NT2/D1 (cell line): ENCODE results near the gene RAB5B.
"Not testable (repeated sequence)": the region's sequence is repeated elsewhere in the genome, so short reads cannot be mapped to it uniquely, and the experiment has no call there.

Source experiments
- DNase-seq: peaks from one replicate; pipeline ENCODE4 v3.0.0-alpha.2; 2011; ENCODE audit warnings: low read depth, low spot score
- H3K27me3 ChIP-seq: 2 replicates; pipeline ENCODE4 v1.6.0; 2011; ENCODE audit warnings: mild to moderate bottlenecking; ENCODE audit not compliant: insufficient read length, insufficient read depth
- H3K36me3 ChIP-seq: 2 replicates; pipeline ENCODE4 v1.6.1; 2011; ENCODE audit warnings: mild to moderate bottlenecking, low read length, mixed read lengths; ENCODE audit not compliant: insufficient read depth, insufficient read length
- H3K4me1 ChIP-seq: 2 replicates; pipeline ENCODE4 v1.5.1; 2011; ENCODE audit not compliant: insufficient read depth, insufficient read length
- H3K4me3 ChIP-seq: 2 replicates; pipeline ENCODE4 v1.5.1; 2011; ENCODE audit warnings: low read depth; ENCODE audit not compliant: insufficient read length
- H3K9ac ChIP-seq: 2 replicates; pipeline ENCODE4 v1.6.0; 2011; ENCODE audit warnings: low read depth; ENCODE audit not compliant: insufficient read length
- H3K9me3 ChIP-seq: 2 replicates; pipeline ENCODE4 v1.5.1; 2011; ENCODE audit warnings: mild to moderate bottlenecking, low read length; ENCODE audit not compliant: insufficient read depth
- SUZ12 ChIP-seq: IDR thresholded peaks from 2 replicates; pipeline ENCODE4 v1.6.1; 2011; ENCODE audit not compliant: insufficient read length, insufficient read depth; ENCODE audit errors: extremely low read depth
- YY1 ChIP-seq: IDR thresholded peaks from 2 replicates; pipeline ENCODE4 v1.6.1; 2011; ENCODE audit not compliant: insufficient read length, insufficient read depth
- ZNF274 ChIP-seq: IDR thresholded peaks from 2 replicates; pipeline ENCODE4 v1.6.1; 2011; ENCODE audit warnings: mild to moderate bottlenecking, low read depth, low read length

The RAB5B gene

DNA sequence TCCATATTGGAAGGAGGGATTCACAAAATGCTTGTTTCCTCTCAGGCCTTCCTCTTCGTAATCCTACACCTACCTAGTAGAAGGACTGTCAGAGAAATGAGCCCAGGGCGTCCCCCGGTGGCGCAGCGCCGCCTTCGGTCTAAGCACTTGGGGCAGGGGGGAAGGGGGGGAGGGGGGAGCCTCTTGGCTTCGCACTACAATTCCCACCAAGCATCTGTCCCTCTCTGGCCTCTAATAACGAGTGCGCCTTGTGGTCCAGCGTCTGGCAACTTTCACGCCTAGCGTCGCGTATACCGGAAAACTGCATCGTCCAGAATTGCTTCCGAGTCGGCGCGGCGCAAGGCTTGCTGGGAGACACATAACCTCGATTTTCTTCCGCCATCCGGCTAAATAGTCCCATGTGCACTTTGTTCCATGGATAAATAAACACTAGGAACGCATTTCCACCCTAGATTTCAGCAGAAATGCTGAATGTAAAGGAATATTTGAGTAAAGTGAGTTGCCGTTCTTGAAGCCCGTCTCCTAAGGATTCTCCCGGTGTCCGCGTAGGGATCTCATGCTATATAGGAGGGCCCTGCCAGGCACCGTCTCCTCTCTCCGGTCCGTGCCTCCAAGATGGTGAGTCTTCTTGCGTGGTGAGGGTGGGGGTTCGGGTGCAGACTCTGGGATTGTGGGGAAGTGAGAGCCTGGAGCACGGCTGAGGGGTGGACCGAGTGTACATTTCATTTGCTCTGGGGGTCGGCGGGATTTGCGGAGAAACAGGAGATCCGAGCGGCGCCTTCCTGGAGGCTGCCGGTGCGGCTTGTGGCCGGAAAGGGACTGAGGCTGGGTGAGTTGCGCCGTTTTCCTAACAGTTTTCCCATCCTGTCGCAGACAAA, 67.9 kb downstream of the RAB5B start, which contains the start of gene RPS26:
Gene RPS26, plus strand, starts transcription at position 367 of the 878 bp plus-strand sequence. Its CDS starts 249 bp downstream, at position 616.
- Histone ChIP-seq H3K9ac (peak within 1 kb of the TSS; percentile 100), H3K36me3 (peaks cover 37% of the 10 kb centered on the region), H3K27me3 (no peaks in the 10 kb centered on the region), H3K4me3 (peak within 1 kb of the TSS; percentile 96), H3K9me3 (no peaks in the 10 kb centered on the region), H3K4me1 (peaks cover 4% of the 10 kb centered on the region)
- DNase-seq, result peak; percentile 99
- no peak for TF ChIP-seq YY1

DNA sequence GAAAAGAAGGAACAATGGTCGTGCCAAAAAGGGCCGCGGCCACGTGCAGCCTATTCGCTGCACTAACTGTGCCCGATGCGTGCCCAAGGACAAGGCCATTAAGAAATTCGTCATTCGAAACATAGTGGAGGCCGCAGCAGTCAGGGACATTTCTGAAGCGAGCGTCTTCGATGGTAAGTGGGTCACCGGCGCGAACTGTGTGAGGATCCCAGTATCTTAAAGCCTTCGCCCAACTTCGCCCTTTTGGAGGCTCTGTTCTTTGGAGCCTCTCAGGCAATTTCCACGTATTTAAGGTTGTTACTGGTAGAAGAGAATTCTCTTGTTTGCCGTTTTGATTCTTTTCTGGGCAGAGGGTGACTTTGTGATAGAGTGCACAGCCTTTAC, 68.5 kb downstream of the RAB5B start:
- not testable (repeated sequence) for DNase-seq, H3K27me3 ChIP-seq, H3K9me3 ChIP-seq, H3K4me1 ChIP-seq
- H3K36me3 ChIP-seq, result peaks cover 37% of the 10 kb centered on the region
- peak overlapping the region; percentile 96 for H3K4me3 ChIP-seq
- H3K9ac ChIP-seq, result peak overlapping the region; percentile 100

DNA sequence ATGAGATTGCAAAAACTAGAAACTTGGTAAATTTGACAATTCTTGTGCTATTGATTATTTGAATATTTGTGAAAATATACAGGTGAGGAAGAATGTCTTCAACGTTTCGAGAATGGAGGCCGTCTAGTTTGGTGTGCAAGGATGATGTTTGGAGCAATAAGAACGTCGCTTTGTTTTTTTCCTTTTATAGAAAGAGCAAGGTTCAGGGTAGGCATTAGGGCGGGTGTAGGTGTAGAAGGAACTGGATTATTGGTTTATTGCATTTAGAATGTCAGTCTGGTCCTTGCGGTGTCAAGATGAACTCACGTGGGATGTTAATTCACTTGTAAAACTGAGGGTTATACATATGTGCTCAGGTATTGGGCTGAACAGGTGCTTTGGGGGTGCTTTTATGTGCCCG, 69.0 kb downstream of the RAB5B start:
- TF ChIP-seq YY1, result no peak
- TF ChIP-seq ZNF274, result no peak
- TF ChIP-seq SUZ12, result no peak
- H3K9ac ChIP-seq, result peak overlapping the region; percentile 100

More for the DNA sequence above, 69.0 kb downstream of the RAB5B start:
- no peak for DNase-seq
- Histone ChIP-seq H3K4me1 (peaks cover 4% of the 10 kb centered on the region), H3K36me3 (peaks cover 37% of the 10 kb centered on the region), H3K9me3 (no peaks in the 10 kb centered on the region), H3K4me3 (peak overlapping the region; percentile 96), H3K27me3 (no peaks in the 10 kb centered on the region)
